ENCODE data around the gene SULT1C3. TPM values are rescaled to one million over a fixed set of nuclear protein-coding genes. Genes with fewer than 3 reads are reported as not detected.

Gene SULT1C3
- total RNA-seq, 1 donor from 2014 or later: not detected

DNA sequence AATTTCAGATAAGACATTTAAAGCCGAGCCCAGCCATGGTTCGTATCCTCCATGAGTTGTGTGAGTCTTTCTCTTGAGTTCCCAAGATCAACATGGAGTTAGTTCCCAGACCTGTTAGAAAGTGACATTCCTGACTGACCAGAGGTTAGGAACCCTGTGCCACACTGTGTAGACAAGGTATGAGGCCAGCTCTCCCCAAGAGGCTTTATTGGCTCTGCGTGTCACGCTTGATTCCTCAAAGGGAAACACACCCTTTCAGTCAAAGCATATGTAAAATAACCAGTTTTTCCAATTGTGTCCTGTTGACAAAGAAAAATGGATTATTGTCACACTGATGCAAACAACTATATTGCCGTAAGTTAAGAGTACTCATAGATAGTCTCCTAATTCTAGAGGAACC, 1.2 kb downstream of the SULT1C3 start:
- no peaks in the 10 kb centered on the region for H3K4me1 ChIP-seq
- no peak overlapping the region for H3K4me3 ChIP-seq
- DNase-seq (no peak), ATAC-seq (no peak)
- H3K9me3 ChIP-seq: peaks cover 17% of the 10 kb centered on the region
- intact Hi-C loops (cut with DNase I): no loop called here
- H3K27me3 ChIP-seq (ENCODE audit: low read depth): no peaks in the 10 kb centered on the region
- H3K27ac ChIP-seq: no peak overlapping the region
- no peaks in the 10 kb centered on the region for H3K36me3 ChIP-seq
- TF ChIP-seq, protein P1, sequence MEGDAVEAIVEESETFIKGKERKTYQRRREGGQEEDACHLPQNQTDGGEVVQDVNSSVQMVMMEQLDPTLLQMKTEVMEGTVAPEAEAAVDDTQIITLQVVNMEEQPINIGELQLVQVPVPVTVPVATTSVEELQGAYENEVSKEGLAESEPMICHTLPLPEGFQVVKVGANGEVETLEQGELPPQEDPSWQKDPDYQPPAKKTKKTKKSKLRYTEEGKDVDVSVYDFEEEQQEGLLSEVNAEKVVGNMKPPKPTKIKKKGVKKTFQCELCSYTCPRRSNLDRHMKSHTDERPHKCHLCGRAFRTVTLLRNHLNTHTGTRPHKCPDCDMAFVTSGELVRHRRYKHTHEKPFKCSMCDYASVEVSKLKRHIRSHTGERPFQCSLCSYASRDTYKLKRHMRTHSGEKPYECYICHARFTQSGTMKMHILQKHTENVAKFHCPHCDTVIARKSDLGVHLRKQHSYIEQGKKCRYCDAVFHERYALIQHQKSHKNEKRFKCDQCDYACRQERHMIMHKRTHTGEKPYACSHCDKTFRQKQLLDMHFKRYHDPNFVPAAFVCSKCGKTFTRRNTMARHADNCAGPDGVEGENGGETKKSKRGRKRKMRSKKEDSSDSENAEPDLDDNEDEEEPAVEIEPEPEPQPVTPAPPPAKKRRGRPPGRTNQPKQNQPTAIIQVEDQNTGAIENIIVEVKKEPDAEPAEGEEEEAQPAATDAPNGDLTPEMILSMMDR (IDR thresholded peaks at IDR 0.05): no peak

DNA sequence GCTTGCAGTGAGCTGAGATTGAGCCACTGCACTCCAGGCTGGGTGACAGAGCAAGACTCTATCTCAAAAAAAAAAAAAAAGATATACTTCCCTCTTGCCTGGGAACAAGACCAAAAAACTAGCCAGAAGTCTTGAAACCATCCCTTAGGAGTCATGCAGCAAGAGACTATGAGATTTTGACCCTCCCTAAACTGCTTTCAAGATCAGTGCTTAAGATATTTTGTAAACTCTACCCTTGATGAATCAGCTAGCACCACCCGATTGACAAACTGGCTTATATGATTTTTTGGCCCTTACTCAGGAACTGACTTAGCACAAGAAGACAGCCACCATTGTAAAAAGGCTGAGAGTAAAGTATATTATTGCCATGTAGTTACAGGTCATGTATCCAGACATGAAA, 3.8 kb downstream of the SULT1C3 start:
- ATAC-seq: no peak
- Histone ChIP-seq H3K36me3 (no peaks in the 10 kb centered on the region), H3K27me3 (ENCODE audit: low read depth) (no peaks in the 10 kb centered on the region), H3K4me1 (no peaks in the 10 kb centered on the region), H3K4me3 (no peak overlapping the region), H3K9me3 (peaks cover 8% of the 10 kb centered on the region), H3K27ac (no peak overlapping the region)
- intact Hi-C loops (cut with DNase I): no loop called here
- TF ChIP-seq, protein P1 (IDR thresholded peaks at IDR 0.05): no peak
- no peak for DNase-seq

DNA sequence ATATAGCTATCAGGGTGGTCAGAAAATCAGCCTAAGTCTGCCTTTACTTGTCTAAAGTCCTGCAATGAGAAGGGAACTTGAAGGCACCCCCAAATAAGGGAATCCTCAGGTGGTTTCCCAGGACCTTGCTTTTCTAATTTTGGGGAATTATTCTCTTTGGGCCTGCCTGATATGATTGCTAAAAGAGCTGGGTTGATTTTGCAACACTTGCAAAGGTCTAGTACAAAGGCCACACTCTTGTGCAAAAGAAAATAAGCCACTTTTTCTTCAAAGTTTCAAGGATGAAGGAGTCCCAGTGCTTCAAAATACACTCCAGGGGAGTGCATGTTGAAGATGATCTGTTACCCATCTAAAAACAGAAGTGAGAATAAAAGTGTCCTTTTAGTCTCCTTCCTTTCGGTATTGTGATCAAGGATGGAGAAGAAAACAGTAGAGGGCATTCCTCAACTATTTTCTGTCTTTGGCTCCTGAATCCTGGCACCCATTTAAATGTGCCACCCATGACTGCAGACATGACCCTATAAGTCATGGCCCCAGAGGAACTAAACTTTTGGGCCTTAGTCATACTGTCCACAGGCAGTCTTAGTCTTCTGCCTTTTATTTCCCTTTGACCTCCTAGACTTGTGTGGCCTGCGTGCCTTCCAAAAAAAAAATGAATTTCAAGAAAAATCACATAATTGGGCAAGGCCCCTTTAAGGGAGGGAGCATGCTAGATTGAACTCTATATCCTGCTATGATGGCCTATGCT, 5.1 kb downstream of the SULT1C3 start:
- intact Hi-C loops (cut with DNase I): no loop called here
- H3K4me3 ChIP-seq: no peak overlapping the region
- peaks cover 8% of the 10 kb centered on the region for H3K9me3 ChIP-seq
- TF ChIP-seq, protein P1 (IDR thresholded peaks at IDR 0.05): no peak
- H3K36me3 ChIP-seq: no peaks in the 10 kb centered on the region
- DNase-seq: no peak
- no peaks in the 10 kb centered on the region for H3K4me1 ChIP-seq
- H3K27ac ChIP-seq: no peak overlapping the region
- H3K27me3 ChIP-seq (ENCODE audit: low read depth): no peaks in the 10 kb centered on the region
- no peak for ATAC-seq

DNA sequence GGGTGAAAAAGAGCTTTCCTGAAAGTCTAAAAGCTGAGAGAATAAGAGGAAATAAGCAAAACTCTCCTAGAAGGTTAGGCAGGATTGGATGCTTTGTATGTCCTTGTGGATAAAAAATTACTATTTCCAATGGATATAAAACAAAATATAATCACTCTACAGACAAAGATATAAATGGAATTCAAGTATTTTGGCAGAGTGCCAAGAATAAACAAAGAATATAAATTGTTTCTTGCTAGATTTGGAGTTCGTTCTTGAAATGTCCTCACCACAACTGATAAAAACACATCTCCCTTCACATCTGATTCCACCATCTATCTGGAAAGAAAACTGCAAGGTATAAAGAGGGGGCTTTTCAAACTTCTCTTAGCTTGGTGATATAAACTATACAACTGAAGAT, 13.3 kb downstream of the SULT1C3 start:
- ATAC-seq (no peak), DNase-seq (no peak)
- no peaks in the 10 kb centered on the region for H3K4me1 ChIP-seq
- intact Hi-C loops (cut with DNase I): no loop called here
- H3K4me3 ChIP-seq: no peak overlapping the region
- H3K36me3 ChIP-seq: no peaks in the 10 kb centered on the region
- no peaks in the 10 kb centered on the region for H3K9me3 ChIP-seq
- no peaks in the 10 kb centered on the region for H3K27me3 ChIP-seq (ENCODE audit: low read depth)
- H3K27ac ChIP-seq: no peak overlapping the region
- TF ChIP-seq, protein P1 (IDR thresholded peaks at IDR 0.05): no peak

DNA sequence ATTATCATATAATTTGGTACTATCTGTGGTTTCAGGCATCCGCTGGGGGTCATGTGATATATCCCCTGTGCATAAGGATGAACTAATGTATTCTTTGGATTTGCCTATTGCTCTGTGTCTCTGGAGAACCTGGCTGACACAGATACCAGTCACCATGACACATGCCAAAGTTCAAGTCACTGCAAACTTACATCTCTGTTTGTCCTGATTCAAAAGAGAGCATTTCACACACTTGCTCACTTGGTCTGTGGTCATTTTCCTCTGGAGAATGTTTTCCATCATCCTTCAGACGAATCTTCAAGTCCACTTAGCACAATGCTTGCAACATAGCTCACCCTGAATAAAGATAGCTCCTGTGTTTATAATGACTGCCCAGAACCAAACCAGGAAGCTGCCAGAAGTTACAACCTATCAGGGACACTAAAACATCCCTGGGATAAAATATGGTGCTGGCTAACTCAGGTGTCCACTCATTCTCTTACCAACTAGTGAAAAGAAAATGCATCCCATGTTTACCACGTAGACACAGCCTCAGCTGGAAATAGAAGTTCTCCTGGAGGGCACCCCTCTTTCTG, 18.1 kb downstream of the SULT1C3 start:
- Histone ChIP-seq H3K4me1 (no peaks in the 10 kb centered on the region), H3K9me3 (no peaks in the 10 kb centered on the region), H3K27ac (no peak overlapping the region), H3K27me3 (ENCODE audit: low read depth) (no peaks in the 10 kb centered on the region), H3K4me3 (no peak overlapping the region), H3K36me3 (no peaks in the 10 kb centered on the region)
- ATAC-seq (no peak), DNase-seq (no peak)
- intact Hi-C loops (cut with DNase I): no loop called here
- TF ChIP-seq, protein P1 (IDR thresholded peaks at IDR 0.05): no peak
